ENCODE data around the gene GTSF1L. TPM values are rescaled to one million over a fixed set of nuclear protein-coding genes. Genes with fewer than 3 reads are reported as not detected.
A peak's percentile ranks its signal among the peaks of the same experiment; 100 is the strongest.

The GTSF1L gene
- total RNA-seq, 1 donor from 2014 or later = not detected

DNA sequence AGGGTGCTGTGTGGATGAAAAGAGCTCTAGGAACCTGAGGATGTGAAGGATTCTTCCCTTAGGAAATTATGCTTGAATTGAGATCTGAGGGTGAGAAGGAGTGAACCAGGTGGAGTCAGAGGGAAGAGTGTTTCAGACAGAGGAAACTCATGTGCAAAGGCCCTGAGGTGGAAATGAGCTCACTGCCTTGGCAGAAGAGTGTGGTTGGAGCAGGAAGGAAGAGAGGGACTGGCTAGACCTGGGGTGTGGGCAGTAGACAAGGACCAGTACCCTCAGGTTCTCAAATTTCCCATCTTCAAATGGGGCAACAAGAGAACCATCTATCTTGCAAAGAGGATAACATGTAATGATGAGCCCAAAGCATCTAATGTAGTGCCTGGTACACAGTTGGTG lies 24.0 kb upstream of the GTSF1L start:
- H3K4me3 Mint-ChIP-seq (ENCODE audit: unreplicated experiment) = no peak overlapping the region
- H3K36me3 Mint-ChIP-seq (ENCODE audit: low read depth) = no peaks in the 10 kb centered on the region
- peaks cover 6% of the 10 kb centered on the region for H3K4me1 Mint-ChIP-seq (ENCODE audit: low read depth)
- TF ChIP-seq, protein P1, sequence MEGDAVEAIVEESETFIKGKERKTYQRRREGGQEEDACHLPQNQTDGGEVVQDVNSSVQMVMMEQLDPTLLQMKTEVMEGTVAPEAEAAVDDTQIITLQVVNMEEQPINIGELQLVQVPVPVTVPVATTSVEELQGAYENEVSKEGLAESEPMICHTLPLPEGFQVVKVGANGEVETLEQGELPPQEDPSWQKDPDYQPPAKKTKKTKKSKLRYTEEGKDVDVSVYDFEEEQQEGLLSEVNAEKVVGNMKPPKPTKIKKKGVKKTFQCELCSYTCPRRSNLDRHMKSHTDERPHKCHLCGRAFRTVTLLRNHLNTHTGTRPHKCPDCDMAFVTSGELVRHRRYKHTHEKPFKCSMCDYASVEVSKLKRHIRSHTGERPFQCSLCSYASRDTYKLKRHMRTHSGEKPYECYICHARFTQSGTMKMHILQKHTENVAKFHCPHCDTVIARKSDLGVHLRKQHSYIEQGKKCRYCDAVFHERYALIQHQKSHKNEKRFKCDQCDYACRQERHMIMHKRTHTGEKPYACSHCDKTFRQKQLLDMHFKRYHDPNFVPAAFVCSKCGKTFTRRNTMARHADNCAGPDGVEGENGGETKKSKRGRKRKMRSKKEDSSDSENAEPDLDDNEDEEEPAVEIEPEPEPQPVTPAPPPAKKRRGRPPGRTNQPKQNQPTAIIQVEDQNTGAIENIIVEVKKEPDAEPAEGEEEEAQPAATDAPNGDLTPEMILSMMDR (IDR thresholded peaks at IDR 0.05) = no peak
- no peak for DNase-seq (ENCODE audit: low spot score)
- no peaks in the 10 kb centered on the region for H3K9me3 Mint-ChIP-seq (ENCODE audit: low read depth)
- H3K27ac Mint-ChIP-seq (ENCODE audit: unreplicated experiment) = no peak overlapping the region
- peaks cover 18% of the 10 kb centered on the region for H3K27me3 Mint-ChIP-seq (ENCODE audit: low read depth)

DNA sequence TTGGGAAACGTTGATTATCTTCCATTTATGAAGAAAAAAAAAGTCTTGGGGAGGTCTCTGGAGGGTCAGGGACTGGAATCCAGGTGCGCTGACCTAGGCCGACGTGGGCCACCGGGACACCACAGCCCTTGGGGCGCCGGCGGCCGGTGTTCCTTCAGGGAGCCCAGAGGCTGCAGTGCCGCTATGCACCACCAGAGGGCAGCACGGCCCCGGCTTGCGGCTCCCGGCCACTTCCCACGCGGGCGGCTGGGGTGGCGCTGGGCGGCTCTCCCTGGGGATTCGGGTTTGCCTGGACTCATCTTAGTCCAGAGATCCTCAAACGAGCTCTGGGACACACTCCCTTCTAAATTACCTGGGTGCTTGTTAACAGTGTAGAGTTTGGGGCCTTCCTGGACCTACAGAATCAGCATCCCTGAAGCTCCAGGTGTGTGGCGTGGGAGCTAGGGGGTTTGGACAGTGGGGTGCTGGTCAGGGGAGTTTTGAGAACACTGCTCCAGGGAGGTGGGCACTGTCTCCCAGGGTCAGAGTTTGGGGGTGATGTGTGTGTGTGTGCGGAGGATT lies 23.0 kb upstream of the GTSF1L start:
- no peak for DNase-seq (ENCODE audit: low spot score)
- H3K4me3 Mint-ChIP-seq (ENCODE audit: unreplicated experiment) = no peak overlapping the region

DNA sequence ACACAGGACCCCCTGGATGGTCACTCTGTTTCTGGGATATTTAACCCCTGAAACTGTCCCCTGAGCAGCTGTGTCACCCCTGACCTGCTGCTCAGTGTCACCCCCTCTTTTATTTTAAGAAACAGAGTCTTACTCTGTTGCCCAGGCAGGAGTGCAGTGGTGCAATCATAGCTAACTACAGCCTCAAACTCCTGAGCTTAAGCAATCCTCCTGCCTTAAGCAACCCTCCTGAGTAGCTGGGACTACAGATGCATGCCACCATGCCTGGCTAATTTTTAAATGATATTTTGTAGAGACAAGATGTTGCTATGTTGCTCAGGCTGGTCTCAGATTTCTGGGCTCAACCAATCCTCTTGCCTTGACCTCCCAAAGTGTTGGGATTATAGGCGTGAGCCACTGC lies 21.5 kb upstream of the GTSF1L start:
- TF ChIP-seq, protein P1 (IDR thresholded peaks at IDR 0.05) = no peak
- Mint-ChIP-seq H3K9me3 (ENCODE audit: low read depth) (no peaks in the 10 kb centered on the region), H3K27me3 (ENCODE audit: low read depth) (peaks cover 27% of the 10 kb centered on the region), H3K36me3 (ENCODE audit: low read depth) (no peaks in the 10 kb centered on the region), H3K4me3 (ENCODE audit: unreplicated experiment) (no peak overlapping the region), H3K27ac (ENCODE audit: unreplicated experiment) (no peak overlapping the region), H3K4me1 (ENCODE audit: low read depth) (peaks cover 6% of the 10 kb centered on the region)
- no peak for DNase-seq (ENCODE audit: low spot score)

More for the DNA sequence above, 23.0 kb upstream of the GTSF1L start:
- Mint-ChIP-seq H3K27ac (ENCODE audit: unreplicated experiment) (no peak overlapping the region), H3K27me3 (ENCODE audit: low read depth) (peaks cover 18% of the 10 kb centered on the region), H3K9me3 (ENCODE audit: low read depth) (no peaks in the 10 kb centered on the region), H3K4me1 (ENCODE audit: low read depth) (peaks cover 6% of the 10 kb centered on the region), H3K36me3 (ENCODE audit: low read depth) (no peaks in the 10 kb centered on the region)
- TF ChIP-seq, protein P1 (IDR thresholded peaks at IDR 0.05) = peak; percentile 99

DNA sequence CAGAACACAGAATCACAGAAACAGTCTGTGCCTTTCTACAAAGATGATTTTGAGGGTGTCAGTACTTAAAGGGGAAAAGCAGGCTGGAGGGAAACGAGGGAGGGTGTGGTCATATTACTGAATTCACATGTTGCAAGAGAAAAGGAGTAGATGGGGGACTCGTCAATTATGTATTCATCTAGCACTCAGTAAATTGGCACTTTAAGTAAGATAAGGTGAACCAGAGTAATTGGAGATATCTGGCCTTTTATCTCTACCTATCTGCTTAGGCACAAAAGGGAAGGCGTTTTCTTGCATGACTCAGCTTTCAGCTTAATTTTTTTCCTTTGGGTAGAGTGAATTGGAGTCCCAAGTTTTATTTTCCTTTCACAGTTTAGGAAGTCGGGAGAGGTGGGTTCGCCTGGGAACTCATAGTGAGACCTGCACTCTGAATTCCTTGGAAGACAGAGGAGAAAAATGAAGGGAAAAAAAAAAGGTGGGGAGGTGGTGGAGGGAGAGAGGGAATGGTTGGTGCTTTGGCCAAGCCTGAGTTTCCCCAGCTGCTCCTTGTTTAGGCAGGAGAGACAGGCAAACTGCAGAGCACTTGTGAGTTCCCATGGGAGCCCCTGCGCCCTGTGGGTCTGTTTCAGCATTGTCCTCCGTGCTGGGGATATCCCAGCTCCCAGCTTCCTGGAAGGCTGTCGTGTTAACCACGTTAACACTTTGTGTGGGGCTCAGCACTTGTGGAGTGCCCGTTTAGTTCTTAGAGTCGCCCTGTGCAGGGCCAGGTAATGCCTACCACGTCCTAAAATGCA lies 19.7 kb upstream of the GTSF1L start:
- TF ChIP-seq, protein P1 (IDR thresholded peaks at IDR 0.05) = no peak
- Mint-ChIP-seq H3K9me3 (ENCODE audit: low read depth) (no peaks in the 10 kb centered on the region), H3K27me3 (ENCODE audit: low read depth) (peaks cover 42% of the 10 kb centered on the region), H3K27ac (ENCODE audit: unreplicated experiment) (no peak overlapping the region), H3K4me1 (ENCODE audit: low read depth) (no peaks in the 10 kb centered on the region), H3K4me3 (ENCODE audit: unreplicated experiment) (no peak overlapping the region), H3K36me3 (ENCODE audit: low read depth) (no peaks in the 10 kb centered on the region)
- DNase-seq (ENCODE audit: low spot score) = no peak

DNA sequence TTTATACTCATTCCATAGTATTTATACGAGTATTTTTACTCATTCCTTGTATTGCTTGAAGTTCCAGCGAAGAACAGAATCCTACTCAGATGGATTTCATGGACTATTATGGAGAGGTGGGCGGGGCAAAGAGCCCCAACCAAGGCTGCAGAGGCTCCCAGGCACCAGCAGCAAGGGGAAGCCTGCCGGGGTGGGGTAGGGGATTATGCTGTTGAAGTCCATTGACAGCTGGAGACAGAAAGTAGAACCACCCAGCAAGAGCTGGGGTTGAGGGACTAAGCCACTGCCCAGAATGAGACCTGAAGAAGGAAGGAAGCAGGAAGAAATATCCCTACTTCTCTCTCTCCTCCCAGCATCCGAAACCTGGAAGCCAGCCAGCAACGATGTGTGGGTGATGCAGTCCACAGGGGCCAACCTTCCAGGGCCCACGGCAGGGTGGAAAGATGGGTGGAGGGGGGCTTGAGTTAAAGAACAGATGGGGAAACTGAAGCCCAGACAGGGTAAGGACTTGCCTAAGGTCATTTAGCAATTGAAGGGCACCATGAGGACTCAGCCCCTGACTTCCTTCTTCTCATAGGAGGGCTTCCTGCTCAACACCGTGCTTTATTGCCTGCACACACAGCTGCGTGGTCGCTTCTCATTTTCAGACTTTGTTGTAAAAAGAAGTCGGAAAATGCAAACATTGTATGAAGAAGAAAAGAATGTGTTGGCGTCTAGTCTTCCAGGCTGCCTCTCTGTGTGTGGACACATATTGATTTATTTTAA lies 18.3 kb upstream of the GTSF1L start:
- DNase-seq (ENCODE audit: low spot score) = no peak
- H3K4me1 Mint-ChIP-seq (ENCODE audit: low read depth) = no peaks in the 10 kb centered on the region
- H3K27ac Mint-ChIP-seq (ENCODE audit: unreplicated experiment) = no peak overlapping the region
- no peak overlapping the region for H3K4me3 Mint-ChIP-seq (ENCODE audit: unreplicated experiment)
- H3K27me3 Mint-ChIP-seq (ENCODE audit: low read depth) = peaks cover 46% of the 10 kb centered on the region
- H3K9me3 Mint-ChIP-seq (ENCODE audit: low read depth) = no peaks in the 10 kb centered on the region
- TF ChIP-seq, protein P1 (IDR thresholded peaks at IDR 0.05) = no peak
- H3K36me3 Mint-ChIP-seq (ENCODE audit: low read depth) = no peaks in the 10 kb centered on the region
